Liver (tissue), 3 donors: ENCODE results near the gene MN1.

Experiments used
- ATF3 ChIP-seq: IDR thresholded peaks from 2 replicates; pipeline ENCODE4 v1.6.1; 2016; ENCODE audit warnings: antibody characterized with exemption
- CTCF ChIP-seq: fragments of 150-350 bp; IDR thresholded peaks from 2 replicates; pipeline ENCODE4 v1.5.1; 2017; ENCODE audit warnings: improper control_type of control experiment, low read depth, low read length; ENCODE audit not compliant: missing input control
- EGR1 ChIP-seq, 2 donors: IDR thresholded peaks; 2 replicates each; pipeline ENCODE4 v1.6.1; 2016 to 2018; ENCODE audit warnings: antibody characterized with exemption in 2 of 2, low read depth in 2 of 2
- JUND ChIP-seq, 2 donors: IDR thresholded peaks; 2 replicates each; pipeline ENCODE4 v1.6.1; 2016; ENCODE audit warnings: antibody characterized with exemption in 2 of 2
- TAF1 ChIP-seq: conservative IDR thresholded peaks from 2 replicates; pipeline ENCODE4 v1.6.1; 2016; ENCODE audit warnings: antibody characterized with exemption, mild to moderate bottlenecking
- YY1 ChIP-seq: IDR thresholded peaks from 2 replicates; pipeline ENCODE4 v1.6.1; 2016; ENCODE audit warnings: antibody characterized with exemption, mild to moderate bottlenecking
- TF ChIP-seq, protein P1 (sequence below): IDR thresholded peaks from 2 replicates; pipeline ENCODE4 v1.6.1; 2016; ENCODE audit warnings: antibody characterized with exemption, mild to moderate bottlenecking
- donor health status: healthy.
- donor health status: healthy.

GRCh38 chr22:27713461-27713860 lies 88.1 kb downstream of the MN1 start:
- no peak for TF ChIP-seq CTCF
- TF ChIP-seq EGR1 (IDR thresholded peaks at IDR 0.05; ENCODE audit: low read depth in 2 of 2): no peak
- TF ChIP-seq TAF1: no peak
- no peak for TF ChIP-seq YY1
- TF ChIP-seq JUND (IDR thresholded peaks at IDR 0.05): no peak
- TF ChIP-seq ATF3: no peak
- TF ChIP-seq, protein P1, sequence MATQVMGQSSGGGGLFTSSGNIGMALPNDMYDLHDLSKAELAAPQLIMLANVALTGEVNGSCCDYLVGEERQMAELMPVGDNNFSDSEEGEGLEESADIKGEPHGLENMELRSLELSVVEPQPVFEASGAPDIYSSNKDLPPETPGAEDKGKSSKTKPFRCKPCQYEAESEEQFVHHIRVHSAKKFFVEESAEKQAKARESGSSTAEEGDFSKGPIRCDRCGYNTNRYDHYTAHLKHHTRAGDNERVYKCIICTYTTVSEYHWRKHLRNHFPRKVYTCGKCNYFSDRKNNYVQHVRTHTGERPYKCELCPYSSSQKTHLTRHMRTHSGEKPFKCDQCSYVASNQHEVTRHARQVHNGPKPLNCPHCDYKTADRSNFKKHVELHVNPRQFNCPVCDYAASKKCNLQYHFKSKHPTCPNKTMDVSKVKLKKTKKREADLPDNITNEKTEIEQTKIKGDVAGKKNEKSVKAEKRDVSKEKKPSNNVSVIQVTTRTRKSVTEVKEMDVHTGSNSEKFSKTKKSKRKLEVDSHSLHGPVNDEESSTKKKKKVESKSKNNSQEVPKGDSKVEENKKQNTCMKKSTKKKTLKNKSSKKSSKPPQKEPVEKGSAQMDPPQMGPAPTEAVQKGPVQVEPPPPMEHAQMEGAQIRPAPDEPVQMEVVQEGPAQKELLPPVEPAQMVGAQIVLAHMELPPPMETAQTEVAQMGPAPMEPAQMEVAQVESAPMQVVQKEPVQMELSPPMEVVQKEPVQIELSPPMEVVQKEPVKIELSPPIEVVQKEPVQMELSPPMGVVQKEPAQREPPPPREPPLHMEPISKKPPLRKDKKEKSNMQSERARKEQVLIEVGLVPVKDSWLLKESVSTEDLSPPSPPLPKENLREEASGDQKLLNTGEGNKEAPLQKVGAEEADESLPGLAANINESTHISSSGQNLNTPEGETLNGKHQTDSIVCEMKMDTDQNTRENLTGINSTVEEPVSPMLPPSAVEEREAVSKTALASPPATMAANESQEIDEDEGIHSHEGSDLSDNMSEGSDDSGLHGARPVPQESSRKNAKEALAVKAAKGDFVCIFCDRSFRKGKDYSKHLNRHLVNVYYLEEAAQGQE: no peak
